ENCODE measurements around the gene GFRA3.

GFRA3 gene

GRCh38 chr5:138280915-138281314 lies 6.5 kb upstream of the GFRA3 start:
- TF ChIP-seq POU2F2 (IDR thresholded peaks at IDR 0.05; ENCODE audit: low read depth, low read length): no peak
- TF ChIP-seq SPI1 (IDR thresholded peaks at IDR 0.05; ENCODE audit: low read depth, low read length): no peak
- TF ChIP-seq TAF1 (IDR thresholded peaks at IDR 0.05; ENCODE audit: low read depth, low read length): no peak
- no peak for TF ChIP-seq POLR2A (IDR thresholded peaks at IDR 0.05; ENCODE audit: low read depth, low read length)
- TF ChIP-seq POLR2AphosphoS5 (IDR thresholded peaks at IDR 0.05; ENCODE audit: low read depth, low read length): no peak
- TF ChIP-seq PAX5 (IDR thresholded peaks at IDR 0.05; ENCODE audit: insufficient read depth, low read length, severe bottlenecking): no peak
- FAIRE-seq (no peak), DNase-seq (ENCODE audit: insufficient read length, low spot score) (no peak)

GRCh38 chr5:138276402-138277054 lies 2.1 kb upstream of the GFRA3 start:
- FAIRE-seq (no peak), DNase-seq (ENCODE audit: insufficient read length, low spot score) (no peak)
- TF ChIP-seq SPI1 (IDR thresholded peaks at IDR 0.05; ENCODE audit: low read depth, low read length) (no peak), PAX5 (IDR thresholded peaks at IDR 0.05; ENCODE audit: insufficient read depth, low read length, severe bottlenecking) (no peak), TAF1 (IDR thresholded peaks at IDR 0.05; ENCODE audit: low read depth, low read length) (no peak), POLR2A (IDR thresholded peaks at IDR 0.05; ENCODE audit: low read depth, low read length) (no peak), POLR2AphosphoS5 (IDR thresholded peaks at IDR 0.05; ENCODE audit: low read depth, low read length) (no peak), POU2F2 (IDR thresholded peaks at IDR 0.05; ENCODE audit: low read depth, low read length) (no peak)

GRCh38 chr5:138275895-138276294 lies 1.5 kb upstream of the GFRA3 start:
- FAIRE-seq: no peak
- TF ChIP-seq TAF1 (IDR thresholded peaks at IDR 0.05; ENCODE audit: low read depth, low read length): no peak
- no peak for TF ChIP-seq POLR2A (IDR thresholded peaks at IDR 0.05; ENCODE audit: low read depth, low read length)
- no peak for TF ChIP-seq POU2F2 (IDR thresholded peaks at IDR 0.05; ENCODE audit: low read depth, low read length)
- TF ChIP-seq PAX5 (IDR thresholded peaks at IDR 0.05; ENCODE audit: insufficient read depth, low read length, severe bottlenecking): no peak
- DNase-seq (ENCODE audit: insufficient read length, low spot score): no peak

- no peak for FAIRE-seq
- TF ChIP-seq POU2F2 (IDR thresholded peaks at IDR 0.05; ENCODE audit: low read depth, low read length) (no peak), POLR2A (IDR thresholded peaks at IDR 0.05; ENCODE audit: low read depth, low read length) (no peak), TAF1 (IDR thresholded peaks at IDR 0.05; ENCODE audit: low read depth, low read length) (no peak), PAX5 (IDR thresholded peaks at IDR 0.05; ENCODE audit: insufficient read depth, low read length, severe bottlenecking) (no peak), POLR2AphosphoS5 (IDR thresholded peaks at IDR 0.05; ENCODE audit: low read depth, low read length) (no peak), SPI1 (IDR thresholded peaks at IDR 0.05; ENCODE audit: low read depth, low read length) (no peak)
- DNase-seq (ENCODE audit: insufficient read length, low spot score): no peak
These were observed 960 bp upstream of the GFRA3 start for GRCh38 chr5:138275379-138275782.

- no peak for DNase-seq (ENCODE audit: insufficient read length, low spot score)
- TF ChIP-seq PAX5 (IDR thresholded peaks at IDR 0.05; ENCODE audit: insufficient read depth, low read length, severe bottlenecking) (no peak), POLR2A (IDR thresholded peaks at IDR 0.05; ENCODE audit: low read depth, low read length) (no peak), POLR2AphosphoS5 (IDR thresholded peaks at IDR 0.05; ENCODE audit: low read depth, low read length) (no peak), TAF1 (IDR thresholded peaks at IDR 0.05; ENCODE audit: low read depth, low read length) (no peak), POU2F2 (IDR thresholded peaks at IDR 0.05; ENCODE audit: low read depth, low read length) (no peak), SPI1 (IDR thresholded peaks at IDR 0.05; ENCODE audit: low read depth, low read length) (no peak)
- FAIRE-seq: peak; percentile 31
These were observed 610 bp downstream of the GFRA3 start for GRCh38 chr5:138273834-138274188.

GRCh38 chr5:138272681-138273080 lies 1.7 kb downstream of the GFRA3 start:
- DNase-seq (ENCODE audit: insufficient read length, low spot score): no peak
- FAIRE-seq: no peak
- TF ChIP-seq TAF1 (IDR thresholded peaks at IDR 0.05; ENCODE audit: low read depth, low read length) (no peak), POLR2AphosphoS5 (IDR thresholded peaks at IDR 0.05; ENCODE audit: low read depth, low read length) (no peak), POU2F2 (IDR thresholded peaks at IDR 0.05; ENCODE audit: low read depth, low read length) (no peak), SPI1 (IDR thresholded peaks at IDR 0.05; ENCODE audit: low read depth, low read length) (no peak)

- FAIRE-seq (no peak), DNase-seq (ENCODE audit: insufficient read length, low spot score) (no peak)
- no peak for TF ChIP-seq PAX5 (IDR thresholded peaks at IDR 0.05; ENCODE audit: insufficient read depth, low read length, severe bottlenecking)
- TF ChIP-seq POU2F2 (IDR thresholded peaks at IDR 0.05; ENCODE audit: low read depth, low read length): no peak
- TF ChIP-seq POLR2AphosphoS5 (IDR thresholded peaks at IDR 0.05; ENCODE audit: low read depth, low read length): no peak
- no peak for TF ChIP-seq TAF1 (IDR thresholded peaks at IDR 0.05; ENCODE audit: low read depth, low read length)
- TF ChIP-seq POLR2A (IDR thresholded peaks at IDR 0.05; ENCODE audit: low read depth, low read length): no peak
- TF ChIP-seq SPI1 (IDR thresholded peaks at IDR 0.05; ENCODE audit: low read depth, low read length): no peak
These were observed 3.1 kb downstream of the GFRA3 start for GRCh38 chr5:138271281-138271680.

- DNase-seq (ENCODE audit: insufficient read length, low spot score): no peak
- TF ChIP-seq TAF1 (IDR thresholded peaks at IDR 0.05; ENCODE audit: low read depth, low read length): no peak
- no peak for TF ChIP-seq POLR2AphosphoS5 (IDR thresholded peaks at IDR 0.05; ENCODE audit: low read depth, low read length)
- no peak for TF ChIP-seq SPI1 (IDR thresholded peaks at IDR 0.05; ENCODE audit: low read depth, low read length)
- TF ChIP-seq POLR2A (IDR thresholded peaks at IDR 0.05; ENCODE audit: low read depth, low read length): no peak
- TF ChIP-seq POU2F2 (IDR thresholded peaks at IDR 0.05; ENCODE audit: low read depth, low read length): no peak
- no peak for TF ChIP-seq PAX5 (IDR thresholded peaks at IDR 0.05; ENCODE audit: insufficient read depth, low read length, severe bottlenecking)
- no peak for FAIRE-seq
These were observed 10.2 kb downstream of the GFRA3 start for GRCh38 chr5:138264183-138264582.

GRCh38 chr5:138263581-138263980 lies 10.8 kb downstream of the GFRA3 start:
- no peak for TF ChIP-seq TAF1 (IDR thresholded peaks at IDR 0.05; ENCODE audit: low read depth, low read length)
- no peak for TF ChIP-seq POU2F2 (IDR thresholded peaks at IDR 0.05; ENCODE audit: low read depth, low read length)
- TF ChIP-seq POLR2A (IDR thresholded peaks at IDR 0.05; ENCODE audit: low read depth, low read length): no peak
- FAIRE-seq (no peak), DNase-seq (ENCODE audit: insufficient read length, low spot score) (no peak)

- no peak for TF ChIP-seq TAF1 (IDR thresholded peaks at IDR 0.05; ENCODE audit: low read depth, low read length)
- TF ChIP-seq POU2F2 (IDR thresholded peaks at IDR 0.05; ENCODE audit: low read depth, low read length): no peak
- no peak for TF ChIP-seq POLR2AphosphoS5 (IDR thresholded peaks at IDR 0.05; ENCODE audit: low read depth, low read length)
- no peak for TF ChIP-seq SPI1 (IDR thresholded peaks at IDR 0.05; ENCODE audit: low read depth, low read length)
- no peak for TF ChIP-seq PAX5 (IDR thresholded peaks at IDR 0.05; ENCODE audit: insufficient read depth, low read length, severe bottlenecking)
- TF ChIP-seq POLR2A (IDR thresholded peaks at IDR 0.05; ENCODE audit: low read depth, low read length): no peak
These were observed 15.6 kb downstream of the GFRA3 start for GRCh38 chr5:138258704-138259292.

More at GRCh38 chr5:138258704-138259292, 15.6 kb downstream of the GFRA3 start:
- FAIRE-seq (no peak), DNase-seq (ENCODE audit: insufficient read length, low spot score) (no peak)

Data from GM12891 (cell line).